LNCaP clone FGC (cell line): Measurements from ENCODE around the gene NKAIN2.

Source experiments
- DNase-seq: peaks from one replicate; pipeline ENCODE4 v3.0.0-alpha.2; 2011; ENCODE audit warnings: low read depth
- H3K4me3 ChIP-seq: 2 replicates; pipeline ENCODE4 v1.5.1; 2011; ENCODE audit warnings: mild to moderate bottlenecking, low read depth, low read length, control low read depth
- CTCF ChIP-seq: IDR thresholded peaks from 2 replicates; pipeline ENCODE4 v1.5.1; 2012; ENCODE audit warnings: mild to moderate bottlenecking; ENCODE audit not compliant: control insufficient read depth, insufficient read depth; ENCODE audit errors: extremely low read depth

NKAIN2 gene

GRCh38 chr6:123821112-123821511 is 17.4 kb downstream of the NKAIN2 start:
- no peak overlapping the region for H3K4me3 ChIP-seq
- no peak for TF ChIP-seq CTCF
- no peak for DNase-seq

- H3K4me3 ChIP-seq, result no peak overlapping the region
- TF ChIP-seq CTCF, result no peak
- DNase-seq, result no peak
These were observed 25.8 kb downstream of the NKAIN2 start for GRCh38 chr6:123829302-123829953.

GRCh38 chr6:123830120-123830519 is 26.5 kb downstream of the NKAIN2 start:
- no peak for DNase-seq
- H3K4me3 ChIP-seq, result no peak overlapping the region
- no peak for TF ChIP-seq CTCF

- no peak for TF ChIP-seq CTCF
- DNase-seq, result no peak
- no peak overlapping the region for H3K4me3 ChIP-seq
These were observed 35.0 kb downstream of the NKAIN2 start for GRCh38 chr6:123838505-123839234.

GRCh38 chr6:123841067-123841896 is 37.6 kb downstream of the NKAIN2 start:
- no peak for DNase-seq
- H3K4me3 ChIP-seq, result no peak overlapping the region
- no peak for TF ChIP-seq CTCF

GRCh38 chr6:123844011-123844410 is 40.3 kb downstream of the NKAIN2 start:
- no peak overlapping the region for H3K4me3 ChIP-seq
- TF ChIP-seq CTCF, result no peak
- no peak for DNase-seq
